ENCODE measurements around the gene CPLX4.

The CPLX4 gene

GRCh38 chr18:59305295-59305694 lies 13.2 kb downstream of the CPLX4 start:
- DNase-seq: no peak

GRCh38 chr18:59303656-59304195 lies 14.7 kb downstream of the CPLX4 start:
- DNase-seq: no peak

GRCh38 chr18:59303006-59303405 lies 15.4 kb downstream of the CPLX4 start:
- DNase-seq: no peak

- no peak for DNase-seq
Measured at GRCh38 chr18:59301929-59302328, 16.5 kb downstream of the CPLX4 start.

GRCh38 chr18:59300676-59301285 lies 17.7 kb downstream of the CPLX4 start:
- DNase-seq: no peak

GRCh38 chr18:59298871-59299270 lies 19.6 kb downstream of the CPLX4 start:
- DNase-seq: no peak

GRCh38 chr18:59293317-59293716 lies 25.1 kb downstream of the CPLX4 start:
- DNase-seq: no peak

GRCh38 chr18:59286341-59286740 lies 32.1 kb downstream of the CPLX4 start:
- DNase-seq: no peak

GRCh38 chr18:59282341-59282740 lies 36.1 kb downstream of the CPLX4 start:
- no peak for DNase-seq

- DNase-seq: no peak
Measured at GRCh38 chr18:59279722-59280121, 38.7 kb downstream of the CPLX4 start.

- DNase-seq: no peak
Measured at GRCh38 chr18:59279193-59279592, 39.3 kb downstream of the CPLX4 start.

GRCh38 chr18:59278793-59279192 lies 39.7 kb downstream of the CPLX4 start:
- no peak for DNase-seq

- DNase-seq: no peak
Measured at GRCh38 chr18:59276047-59276446, 42.4 kb downstream of the CPLX4 start.

GRCh38 chr18:59275406-59275949 lies 43.0 kb downstream of the CPLX4 start:
- no peak for DNase-seq

GRCh38 chr18:59274533-59274928 lies 43.9 kb downstream of the CPLX4 start:
- no peak for DNase-seq

- no peak for DNase-seq
Measured at GRCh38 chr18:59273759-59274532, 44.5 kb downstream of the CPLX4 start.

- DNase-seq: no peak
Measured at GRCh38 chr18:59272891-59273758, 45.3 kb downstream of the CPLX4 start, which contains the start of gene RAX. RAX (minus strand) TSS chr18:59273454; CDS start chr18:59273206, 248 bp downstream.

GRCh38 chr18:59272221-59272888 lies 46.1 kb downstream of the CPLX4 start:
- DNase-seq: no peak

- DNase-seq: no peak
Measured at GRCh38 chr18:59271606-59272220, 46.7 kb downstream of the CPLX4 start.

GRCh38 chr18:59270689-59271257 lies 47.7 kb downstream of the CPLX4 start:
- DNase-seq: no peak

GRCh38 chr18:59269563-59270119 lies 48.8 kb downstream of the CPLX4 start:
- DNase-seq: no peak
